ENCODE data around the gene PPARD. TPM values are rescaled to one million over a fixed set of nuclear protein-coding genes. Genes with fewer than 3 reads are reported as not detected.

The PPARD gene
- total RNA-seq, 2 donors from 2014 or later, result 14.1 to 21.3 TPM

DNA sequence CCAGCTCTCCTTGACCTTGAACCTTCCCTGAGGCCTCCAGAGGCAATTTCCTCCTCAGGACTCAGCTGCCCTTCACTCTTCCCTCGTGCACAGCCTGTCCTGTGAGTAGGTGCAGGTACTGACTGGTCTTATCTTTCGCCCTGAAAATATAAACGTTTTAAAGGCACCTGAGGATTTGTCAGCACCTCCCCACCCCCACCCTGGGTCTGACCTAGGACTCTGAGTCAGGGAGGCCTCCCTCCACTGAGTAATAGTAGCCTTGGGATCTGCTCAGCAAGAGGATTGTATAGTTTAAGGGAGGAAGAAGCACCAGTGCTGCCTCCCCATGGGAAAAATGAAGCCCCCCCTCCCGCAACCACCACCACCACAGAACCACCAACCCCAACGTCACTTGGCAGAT, 54.6 kb downstream of the PPARD start:
- no peak for ATAC-seq
- intact Hi-C loops (cut with DNase I), result no loop called here
- no peak for DNase-seq

DNA sequence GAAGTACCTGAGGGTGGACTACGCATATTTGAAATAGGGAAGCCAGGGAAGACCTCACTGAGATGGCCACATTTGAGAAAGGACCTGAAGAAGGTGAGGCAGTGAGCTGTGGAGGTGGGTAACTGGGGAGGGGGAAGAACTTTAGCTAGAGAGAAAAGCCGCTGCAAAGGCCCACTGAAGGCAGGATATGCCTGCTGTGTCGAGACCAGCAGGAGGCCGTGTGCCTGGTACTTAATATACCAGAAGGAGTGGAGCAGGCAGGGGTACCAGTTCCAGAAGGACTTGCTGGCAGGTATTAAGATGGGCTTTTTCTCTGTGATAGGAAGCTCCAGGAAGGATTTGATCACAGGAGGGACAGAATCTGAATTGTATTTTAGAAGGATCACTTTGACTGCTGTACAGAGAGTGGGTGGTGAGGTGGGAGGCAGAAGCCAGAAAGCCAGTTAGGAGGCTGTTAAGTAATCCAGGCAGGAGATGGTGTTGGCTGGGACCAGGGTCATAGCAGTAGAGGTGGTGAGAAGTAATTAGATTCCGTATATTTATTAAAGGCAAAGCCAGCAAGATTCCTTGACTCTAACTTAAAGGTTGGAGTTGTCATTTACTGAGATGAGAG, 55.6 kb downstream of the PPARD start:
- intact Hi-C loops (cut with DNase I), result no loop called here
- no peak for DNase-seq
- ATAC-seq, result no peak

DNA sequence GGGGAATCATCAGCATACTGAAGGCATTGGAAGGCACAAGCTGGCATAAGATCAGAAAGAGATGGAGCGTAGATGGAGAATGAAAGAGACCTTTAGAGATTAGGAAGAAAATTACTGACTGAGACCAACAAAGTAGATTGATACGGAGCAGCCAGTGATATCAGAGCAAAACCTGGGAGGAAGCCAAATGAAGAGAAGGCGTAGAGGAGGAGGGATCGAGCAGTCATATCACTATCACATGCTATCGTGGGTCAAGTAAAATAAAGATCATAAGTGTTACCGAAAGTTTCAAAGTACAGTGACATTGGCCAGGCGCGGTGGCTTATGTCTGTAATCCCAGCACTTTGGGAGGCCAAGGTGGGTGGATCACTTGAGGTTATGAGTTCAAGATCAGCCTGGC, 56.2 kb downstream of the PPARD start:
- ATAC-seq (no peak), DNase-seq (no peak)
- intact Hi-C loops (cut with DNase I), result no loop called here

DNA sequence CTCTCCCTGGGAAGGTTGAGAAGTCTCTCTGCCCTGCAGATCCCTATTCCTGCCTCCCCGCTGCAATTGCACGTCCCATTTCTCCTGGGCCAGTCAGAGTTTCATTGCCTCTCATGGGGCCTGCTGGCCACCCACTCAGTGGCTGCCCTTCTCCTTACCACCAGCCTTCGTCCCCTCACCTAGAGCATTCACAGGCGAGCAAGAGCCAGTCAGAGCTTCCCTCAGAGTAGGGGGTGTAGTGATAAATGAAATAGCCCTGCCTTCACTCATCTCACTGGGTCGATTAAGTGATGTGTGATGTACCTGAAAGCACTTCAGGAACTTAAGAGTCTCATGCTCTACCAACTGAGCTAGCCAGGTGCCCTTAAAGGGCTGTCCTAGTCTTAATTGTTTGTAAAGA, 57.8 kb downstream of the PPARD start:
- no peak for ATAC-seq
- DNase-seq, result no peak
- intact Hi-C loops (cut with DNase I), result loop anchor here in 1 of 2 donors (10.0 kb wide), 1 partner anchor 45 kb away; no protein-coding TSS in a partner anchor

DNA sequence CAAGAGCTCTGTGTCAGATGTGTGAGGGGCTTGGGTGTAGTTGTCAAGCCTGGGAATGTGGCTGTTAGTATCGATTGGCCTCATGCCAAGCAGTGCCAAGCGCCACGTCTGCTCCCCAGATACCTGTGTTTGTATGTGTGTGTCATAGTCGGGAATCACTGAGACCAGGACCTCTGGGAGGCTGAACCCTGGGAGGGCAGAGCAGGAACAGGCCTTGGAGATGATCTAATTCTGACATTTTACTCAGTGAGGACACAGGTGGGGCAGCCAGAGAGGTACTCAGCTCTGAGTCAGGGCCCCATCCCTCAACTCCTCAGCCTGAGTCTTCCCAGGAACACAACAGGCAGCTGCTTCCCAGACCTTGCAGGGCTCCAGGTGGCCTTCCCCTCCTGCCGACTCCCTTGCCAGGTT, 58.5 kb downstream of the PPARD start:
- intact Hi-C loops (cut with DNase I), result loop anchor here in 1 of 2 donors (10.0 kb wide), 1 partner anchor 46 kb away; no protein-coding TSS in a partner anchor
- ATAC-seq, result peak in 1 of 2 donors; percentile 40
- DNase-seq, result no peak

DNA sequence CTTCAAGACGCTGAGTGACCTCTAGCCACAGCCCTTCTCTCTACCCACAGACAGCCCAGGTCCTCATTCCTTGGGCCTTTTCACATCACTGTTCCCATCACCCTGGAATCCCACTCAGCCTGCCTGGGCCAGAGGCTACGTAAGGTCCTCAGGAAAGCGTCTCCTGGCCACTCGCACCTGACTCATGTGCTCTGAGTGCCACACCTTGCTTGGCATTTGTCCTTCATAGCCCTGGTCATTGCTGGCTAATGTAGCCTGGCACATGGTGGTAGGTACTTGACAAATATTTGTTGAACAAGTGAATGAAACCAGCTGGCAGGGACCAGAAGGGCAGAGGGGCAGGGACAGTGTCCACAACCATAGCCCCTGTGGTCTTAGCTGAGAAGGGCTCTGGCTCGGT, 59.2 kb downstream of the PPARD start:
- intact Hi-C loops (cut with DNase I), result loop anchor here in 1 of 2 donors (10.0 kb wide), 1 partner anchor 47 kb away; no protein-coding TSS in a partner anchor
- no peak for ATAC-seq
- no peak for DNase-seq

DNA sequence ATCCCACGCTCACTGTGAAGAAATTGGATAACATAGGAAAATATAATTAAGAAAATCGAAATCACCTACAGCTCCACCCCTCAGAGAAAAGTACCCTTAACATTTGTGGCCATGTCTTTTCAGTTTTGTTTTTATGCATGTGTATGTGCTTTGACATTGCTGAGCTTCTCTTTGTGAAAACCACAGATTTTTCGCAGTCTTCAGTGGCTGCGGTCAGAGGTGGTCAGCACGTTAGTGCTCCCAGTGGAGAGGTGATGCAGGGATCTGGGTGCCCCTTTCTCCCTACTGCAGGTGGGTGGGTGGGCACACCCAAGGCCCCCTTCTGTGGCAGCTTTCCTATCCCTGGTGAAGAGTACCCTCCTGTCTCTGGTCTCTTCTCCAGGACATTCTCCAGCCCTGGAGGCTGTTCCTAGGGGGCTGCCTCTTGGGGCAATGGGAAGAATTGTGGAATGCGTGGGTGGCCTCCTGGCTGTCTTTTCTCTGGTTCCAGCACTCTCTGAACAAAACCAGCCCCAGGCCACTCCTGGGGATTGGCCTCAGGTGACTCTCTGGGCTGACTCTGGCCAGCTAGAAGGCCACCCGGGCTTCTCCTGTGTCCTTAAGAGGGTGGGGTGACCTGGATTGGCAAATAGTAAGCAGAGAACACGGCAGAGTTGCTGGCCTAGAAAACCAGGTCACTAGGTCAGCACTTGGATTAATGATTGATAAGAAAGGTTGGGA, 59.9 kb downstream of the PPARD start:
- DNase-seq, result no peak
- intact Hi-C loops (cut with DNase I), result loop anchor here in 1 of 2 donors (10.0 kb wide), 1 partner anchor 47 kb away; no protein-coding TSS in a partner anchor
- no peak for ATAC-seq

DNA sequence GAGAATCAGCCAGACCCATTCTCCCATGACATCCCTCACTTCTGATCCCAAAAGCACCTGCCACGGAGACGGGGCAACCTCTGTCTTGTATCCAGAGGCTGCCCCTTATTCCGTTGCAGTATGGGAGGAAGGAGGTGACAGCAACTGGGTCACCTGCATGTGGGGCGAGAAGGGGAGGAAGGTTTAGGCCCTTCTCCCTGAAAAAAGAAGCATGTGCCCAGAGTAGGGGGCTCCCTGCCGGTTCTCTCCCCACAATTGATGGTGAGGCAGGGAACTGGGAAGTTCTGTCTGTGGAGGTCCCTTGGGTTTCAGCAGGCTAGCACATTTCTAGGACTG, 60.5 kb downstream of the PPARD start:
- DNase-seq (no peak), ATAC-seq (no peak)
- intact Hi-C loops (cut with DNase I), result loop anchor here in 1 of 2 donors (10.0 kb wide), 1 partner anchor 48 kb away; no protein-coding TSS in a partner anchor

DNA sequence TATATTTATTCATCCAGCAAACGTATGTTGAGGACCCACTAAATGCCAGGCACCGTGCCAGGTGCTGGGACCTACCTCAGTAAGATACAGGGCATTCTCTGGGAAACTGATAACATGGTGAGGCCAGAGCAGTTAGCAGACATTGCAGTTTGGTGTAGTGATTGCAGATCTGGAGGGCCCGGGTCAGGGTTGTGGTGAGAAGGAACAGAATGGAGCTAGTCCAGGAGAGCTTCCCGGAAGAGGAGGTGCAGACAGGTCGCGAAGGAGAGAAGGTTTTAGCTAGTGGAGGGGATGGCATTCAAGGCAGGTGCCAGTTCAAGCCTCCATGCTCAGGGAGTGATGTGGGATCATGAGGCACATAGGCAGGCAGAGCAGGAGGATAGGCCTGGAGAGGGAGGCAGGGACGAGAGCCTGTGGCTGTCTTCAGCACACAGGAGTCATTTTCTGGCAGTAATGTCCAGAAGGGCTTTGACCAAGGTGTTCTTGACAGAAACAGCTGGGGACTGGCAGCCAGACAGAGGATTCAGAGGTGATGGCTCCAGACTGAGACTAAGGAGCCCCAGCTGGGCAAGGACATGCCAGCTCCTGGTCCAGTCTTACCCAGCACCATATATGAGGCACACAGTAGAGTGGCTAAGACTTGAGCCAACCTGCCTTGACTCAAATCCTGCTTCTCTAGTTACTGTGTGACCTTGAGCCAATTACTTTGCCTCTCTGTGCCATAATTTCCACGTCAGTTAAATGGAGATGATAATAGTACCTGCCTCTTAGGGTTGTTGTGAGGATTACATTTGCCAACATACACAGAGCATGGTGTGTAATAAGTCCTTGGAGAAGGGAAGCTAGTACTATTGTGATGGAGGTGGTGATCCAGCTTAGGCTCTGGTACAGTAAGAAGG, 61.4 kb downstream of the PPARD start:
- ATAC-seq (no peak), DNase-seq (no peak)
- intact Hi-C loops (cut with DNase I), result loop anchor here in 1 of 2 donors (10.0 kb wide), 1 partner anchor 49 kb away; no protein-coding TSS in a partner anchor

DNA sequence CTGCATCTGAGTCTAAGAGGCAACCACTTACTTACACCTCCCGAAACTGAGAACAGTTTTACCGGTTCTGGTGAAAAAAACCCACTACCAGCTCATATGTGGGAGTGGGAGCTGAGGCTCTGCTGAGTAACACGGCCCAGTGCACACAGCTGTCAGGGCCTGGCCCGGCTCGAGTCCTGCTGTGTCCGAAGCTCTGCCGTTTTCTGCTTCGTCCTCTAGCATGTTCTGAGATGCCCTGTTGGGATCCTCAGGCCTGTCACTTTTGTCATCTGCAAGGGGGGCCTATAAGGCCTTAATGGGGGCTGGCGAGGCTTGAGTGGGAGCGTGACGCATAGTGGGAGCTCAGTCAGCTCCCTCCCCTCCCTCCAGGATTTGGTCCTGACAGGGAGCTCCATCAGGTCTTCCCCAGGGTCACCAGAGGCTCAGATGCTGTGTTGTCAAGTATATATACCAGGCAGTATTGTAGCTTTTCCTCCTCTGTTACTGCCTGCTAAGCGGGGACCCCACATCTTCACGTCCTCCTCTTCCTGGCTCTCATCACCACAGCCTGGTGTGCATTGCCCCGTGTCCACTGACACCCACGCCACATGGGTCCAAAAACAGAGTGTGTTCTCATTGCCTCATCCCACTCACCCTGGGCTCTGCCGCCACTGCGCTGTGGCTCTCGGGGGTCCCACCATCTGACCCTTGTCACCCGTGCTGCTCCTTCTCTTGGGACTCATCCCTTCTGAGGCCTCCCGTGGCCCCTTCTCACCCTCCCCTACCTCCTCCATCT, 64.5 kb downstream of the PPARD start:
- ATAC-seq (no peak), DNase-seq (no peak)
- intact Hi-C loops (cut with DNase I), result loop anchor here in 1 of 2 donors (10.0 kb wide), 1 partner anchor 52 kb away; no protein-coding TSS in a partner anchor

DNA sequence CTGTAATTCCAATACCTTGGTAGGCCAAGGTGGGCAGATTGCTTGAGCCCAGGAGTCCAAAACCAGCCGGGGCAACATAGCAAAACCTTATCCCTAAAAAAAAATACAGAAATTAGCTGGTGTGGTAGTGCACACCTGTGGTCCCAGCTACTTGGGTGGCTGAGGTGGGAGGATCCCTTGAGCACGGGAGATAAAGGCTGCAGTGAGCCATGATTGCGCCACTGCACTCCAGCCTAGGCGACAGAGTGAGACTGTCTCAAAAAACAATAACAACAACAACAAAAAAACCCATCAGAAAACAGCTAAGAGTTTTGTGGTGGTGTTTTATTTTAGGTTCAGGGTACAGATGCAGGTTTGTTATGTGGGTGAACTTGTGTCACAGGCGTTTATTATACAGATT, 66.9 kb downstream of the PPARD start:
- ATAC-seq, result no peak
- intact Hi-C loops (cut with DNase I), result loop anchor here in 1 of 2 donors (10.0 kb wide), 1 partner anchor 54 kb away; no protein-coding TSS in a partner anchor
- no peak for DNase-seq

DNA sequence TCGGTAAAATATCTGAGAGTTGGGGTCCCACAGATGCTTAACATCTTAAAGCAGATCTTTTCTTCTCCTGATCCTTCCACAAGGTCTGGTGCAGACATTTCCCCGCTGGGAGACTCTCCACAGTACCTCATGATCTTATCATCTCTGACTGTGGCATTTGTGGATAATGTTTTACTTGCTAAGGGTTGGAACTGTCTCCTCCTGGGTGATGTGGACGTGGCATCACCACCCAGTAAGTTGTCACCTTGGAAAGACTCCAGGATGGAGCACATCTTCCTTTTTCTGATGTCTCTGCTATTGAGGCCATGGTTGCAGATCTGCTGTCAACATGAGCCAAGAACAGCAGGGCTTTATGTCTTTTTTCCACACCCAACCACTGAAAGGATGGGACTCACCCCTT, 67.8 kb downstream of the PPARD start:
- ATAC-seq, result no peak
- intact Hi-C loops (cut with DNase I), result no loop called here

DNA sequence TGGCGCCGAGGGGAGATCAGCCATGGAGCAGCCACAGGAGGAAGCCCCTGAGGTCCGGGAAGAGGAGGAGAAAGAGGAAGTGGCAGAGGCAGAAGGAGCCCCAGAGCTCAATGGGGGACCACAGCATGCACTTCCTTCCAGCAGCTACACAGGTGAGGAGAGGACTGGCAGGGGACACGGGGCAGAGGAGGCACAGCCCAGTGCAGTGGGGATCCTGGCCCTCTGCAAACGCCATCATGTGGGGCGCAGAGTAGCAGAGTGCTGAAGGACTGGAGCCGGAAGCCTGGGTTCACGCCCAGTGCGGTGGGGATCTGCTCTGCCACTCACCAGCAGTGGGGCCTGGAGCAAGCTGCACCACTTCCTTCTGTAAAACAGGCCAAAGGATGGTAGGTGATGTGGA, 68.7 kb downstream of the PPARD start:
- ATAC-seq, result no peak
- DNase-seq, result no peak
- intact Hi-C loops (cut with DNase I), result no loop called here

More for the DNA sequence above, 67.8 kb downstream of the PPARD start:
- no peak for DNase-seq

DNA sequence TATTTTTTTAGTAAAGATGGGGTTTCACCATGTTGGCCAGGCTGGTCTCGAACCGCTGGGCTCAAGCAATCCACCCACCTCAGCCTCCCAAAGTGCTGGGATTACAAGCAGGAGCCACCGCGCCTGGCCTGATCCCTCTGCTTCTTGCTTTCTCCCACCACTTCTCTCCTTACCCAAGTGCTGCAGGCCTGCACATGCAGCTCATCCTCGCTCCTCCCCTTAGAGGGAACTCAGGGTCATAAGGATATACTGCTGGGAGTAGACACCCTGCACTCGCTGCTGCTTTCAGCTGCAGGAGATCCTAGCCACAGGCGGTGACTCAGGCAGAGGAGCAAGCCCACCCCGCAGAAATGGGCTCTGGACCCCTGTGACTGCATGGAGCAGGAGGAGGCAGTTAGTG, 69.7 kb downstream of the PPARD start:
- intact Hi-C loops (cut with DNase I), result no loop called here
- ATAC-seq (no peak), DNase-seq (no peak)

DNA sequence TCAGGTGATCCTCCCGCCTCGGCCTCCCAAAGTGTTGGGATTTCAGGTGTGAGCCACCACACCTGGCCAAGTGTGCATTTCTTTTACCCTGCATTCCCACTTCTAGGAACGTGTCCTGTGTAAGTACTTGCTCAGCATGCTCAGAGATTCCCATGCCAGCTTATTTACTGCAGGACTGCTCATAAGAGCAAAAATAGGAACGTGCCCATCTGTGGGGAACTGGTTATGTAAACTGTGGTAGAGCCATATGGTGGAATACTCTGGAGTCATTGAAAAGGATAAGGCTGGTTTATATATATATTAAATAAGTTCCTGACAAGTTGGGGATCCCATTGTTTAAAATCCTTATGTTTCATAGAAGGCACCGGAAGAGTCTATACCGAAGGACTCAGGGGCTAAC, 71.6 kb downstream of the PPARD start:
- DNase-seq (no peak), ATAC-seq (no peak)
- intact Hi-C loops (cut with DNase I), result loop anchor here in 1 of 2 donors (2.0 kb wide), 1 partner anchor 71 kb away; the partner anchor contains the start of gene PPARD

DNA sequence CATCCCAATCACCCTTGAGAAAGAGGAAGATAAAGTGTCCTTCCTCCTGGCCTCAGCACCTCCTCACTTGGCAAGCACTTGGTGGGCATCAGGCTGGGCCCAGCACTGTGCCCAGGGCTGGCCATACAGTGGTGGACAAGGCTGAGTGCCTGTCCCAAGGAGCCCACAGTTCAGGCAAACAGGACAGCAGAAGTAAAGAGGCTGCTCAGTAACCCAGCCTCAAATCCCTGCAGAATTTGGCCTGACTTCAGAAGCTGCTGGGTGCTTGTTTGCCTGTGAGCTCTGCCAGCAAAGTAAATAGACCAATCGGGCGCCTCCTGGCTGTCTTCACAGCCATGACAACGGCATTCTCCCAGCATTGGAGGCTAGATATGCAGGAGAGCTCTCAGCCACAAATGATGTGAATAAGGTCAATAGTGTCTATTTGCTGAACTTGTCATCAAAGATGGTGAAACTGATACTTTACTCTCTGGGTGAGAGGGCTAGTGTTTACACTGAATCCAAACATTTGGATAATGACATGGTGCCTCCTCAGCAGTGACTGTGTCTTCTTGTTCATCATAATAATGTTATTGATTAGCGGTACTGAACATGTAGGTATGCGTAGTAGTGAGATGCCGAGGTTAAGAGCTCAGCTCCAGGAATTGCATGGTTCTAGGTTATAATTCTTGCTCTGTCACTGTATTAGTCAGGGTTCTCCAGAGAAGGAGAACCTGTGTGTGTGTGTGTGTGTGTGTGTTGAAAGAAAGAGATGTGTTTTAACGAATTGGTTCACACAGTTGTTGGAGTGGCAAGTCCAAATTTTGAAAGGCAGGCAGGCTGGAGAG, 72.9 kb downstream of the PPARD start:
- ATAC-seq (peak; percentile 81 to 91), DNase-seq (peak; percentile 69)
- intact Hi-C loops (cut with DNase I), result loop anchor here in 1 of 2 donors (2.0 kb wide), 1 partner anchor 72 kb away; the partner anchor contains the start of gene PPARD

DNA sequence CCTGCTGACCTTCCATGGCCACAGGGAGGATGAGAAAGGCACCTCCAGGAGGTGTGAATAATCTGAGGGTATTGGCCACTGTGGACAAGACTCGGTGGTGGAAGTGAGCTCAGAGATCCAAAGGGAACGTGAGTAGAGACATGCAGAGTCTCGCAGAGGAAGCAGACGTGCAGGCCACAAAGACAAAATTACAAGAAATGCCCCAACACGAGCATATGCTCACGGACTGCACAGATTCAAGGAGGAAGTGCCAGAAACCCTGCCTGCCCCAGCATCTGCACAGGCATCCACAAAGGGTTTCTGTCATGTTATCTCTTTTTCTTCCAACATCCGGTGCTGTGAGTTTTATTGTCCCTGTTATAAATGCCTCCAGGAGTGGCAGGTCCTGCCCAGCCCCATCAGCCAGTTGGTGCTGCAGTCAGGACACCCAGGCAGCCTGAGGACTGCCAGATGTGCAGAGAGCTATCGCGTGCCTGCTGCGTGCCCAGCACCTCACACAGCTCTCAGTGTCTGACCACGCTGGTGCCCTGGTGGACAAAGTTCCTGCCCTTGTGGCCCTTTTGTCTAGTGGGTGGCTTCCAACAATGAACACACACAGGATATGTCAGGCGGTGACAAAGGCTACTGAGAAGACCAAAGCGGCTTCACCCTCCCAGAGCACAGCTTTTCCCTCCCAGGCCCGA, 75.8 kb downstream of the PPARD start:
- DNase-seq, result no peak
- no peak for ATAC-seq
- intact Hi-C loops (cut with DNase I), result no loop called here
